RWPE2 (cell line): ENCODE results near the gene CDC25A.

Experiments used
- ATAC-seq: fragments of 200-7000 bp; cut with Tn5 transposase; 3 replicates; pipeline ENCODE4 v1.9.1; 2021; ENCODE audit warnings: low read depth
- DNase-seq: peaks from one replicate; pipeline ENCODE4 v3.0.0-alpha.2; 2020; ENCODE audit warnings: low spot score
- H3K27ac ChIP-seq: fragments of 450-650 bp; 2 replicates; pipeline ENCODE4 v1.5.1; 2017; ENCODE audit warnings: mild to moderate bottlenecking; ENCODE audit not compliant: poor library complexity, severe bottlenecking
- H3K27me3 ChIP-seq: fragments of 250-450 bp; sonication (Bioruptor Pico); 2 replicates; pipeline ENCODE4 v1.5.1; 2021; ENCODE audit warnings: mild to moderate bottlenecking, moderate library complexity; ENCODE audit not compliant: insufficient read depth, poor library complexity, severe bottlenecking
- H3K36me3 ChIP-seq: fragments of 250-450 bp; sonication (Bioruptor Pico); 2 replicates; pipeline ENCODE4 v1.5.1; 2020; ENCODE audit warnings: low read depth, mild to moderate bottlenecking, moderate library complexity
- H3K4me1 ChIP-seq: fragments of 250-450 bp; sonication (Bioruptor Pico); 2 replicates; pipeline ENCODE4 v1.5.1; 2021; ENCODE audit warnings: mild to moderate bottlenecking, moderate library complexity; ENCODE audit not compliant: insufficient read depth, poor library complexity, severe bottlenecking
- H3K4me3 ChIP-seq: fragments of 250-450 bp; sonication (Bioruptor Pico); 2 replicates; pipeline ENCODE4 v1.5.1; 2021; ENCODE audit warnings: mild to moderate bottlenecking, moderate library complexity; ENCODE audit not compliant: severe bottlenecking
- H3K9me3 ChIP-seq: fragments of 250-450 bp; sonication (Bioruptor Pico); 2 replicates; pipeline ENCODE4 v1.5.1; 2021; ENCODE audit warnings: mild to moderate bottlenecking, moderate library complexity; ENCODE audit not compliant: severe bottlenecking
- TF ChIP-seq, protein P1 (sequence below): fragments of 450-650 bp; IDR thresholded peaks from one replicate; pipeline ENCODE4 v1.5.1; 2017; ENCODE audit warnings: mild to moderate bottlenecking, moderate library complexity; ENCODE audit not compliant: poor library complexity, severe bottlenecking

Gene CDC25A

DNA sequence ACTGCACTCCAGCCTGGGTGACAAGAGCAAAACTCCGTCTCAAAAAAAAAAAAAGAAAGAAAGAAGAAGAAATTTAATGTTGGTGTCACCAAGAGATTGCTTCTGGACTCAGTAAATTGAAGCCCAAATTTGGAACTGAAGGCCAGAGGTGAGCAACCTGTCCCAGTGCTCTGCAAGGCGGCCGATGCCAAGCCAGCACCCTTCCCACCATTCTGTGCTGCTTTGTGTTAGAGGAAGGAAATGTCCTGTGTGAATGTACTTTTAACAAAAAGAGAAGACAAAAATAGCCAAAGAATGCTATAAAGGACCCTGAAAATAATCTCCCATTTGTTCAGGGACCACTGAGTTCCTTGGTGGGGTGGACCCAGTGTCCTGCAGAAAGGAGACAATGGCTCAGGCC is 44.6 kb downstream of the CDC25A start:
- Histone ChIP-seq H3K27me3 (no peaks in the 10 kb centered on the region), H3K9me3 (no peaks in the 10 kb centered on the region), H3K27ac (no peak overlapping the region), H3K4me1 (no peaks in the 10 kb centered on the region), H3K4me3 (no peak overlapping the region), H3K36me3 (no peaks in the 10 kb centered on the region)
- ATAC-seq (no peak), DNase-seq (no peak)
- TF ChIP-seq, protein P1, sequence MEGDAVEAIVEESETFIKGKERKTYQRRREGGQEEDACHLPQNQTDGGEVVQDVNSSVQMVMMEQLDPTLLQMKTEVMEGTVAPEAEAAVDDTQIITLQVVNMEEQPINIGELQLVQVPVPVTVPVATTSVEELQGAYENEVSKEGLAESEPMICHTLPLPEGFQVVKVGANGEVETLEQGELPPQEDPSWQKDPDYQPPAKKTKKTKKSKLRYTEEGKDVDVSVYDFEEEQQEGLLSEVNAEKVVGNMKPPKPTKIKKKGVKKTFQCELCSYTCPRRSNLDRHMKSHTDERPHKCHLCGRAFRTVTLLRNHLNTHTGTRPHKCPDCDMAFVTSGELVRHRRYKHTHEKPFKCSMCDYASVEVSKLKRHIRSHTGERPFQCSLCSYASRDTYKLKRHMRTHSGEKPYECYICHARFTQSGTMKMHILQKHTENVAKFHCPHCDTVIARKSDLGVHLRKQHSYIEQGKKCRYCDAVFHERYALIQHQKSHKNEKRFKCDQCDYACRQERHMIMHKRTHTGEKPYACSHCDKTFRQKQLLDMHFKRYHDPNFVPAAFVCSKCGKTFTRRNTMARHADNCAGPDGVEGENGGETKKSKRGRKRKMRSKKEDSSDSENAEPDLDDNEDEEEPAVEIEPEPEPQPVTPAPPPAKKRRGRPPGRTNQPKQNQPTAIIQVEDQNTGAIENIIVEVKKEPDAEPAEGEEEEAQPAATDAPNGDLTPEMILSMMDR, result no peak

DNA sequence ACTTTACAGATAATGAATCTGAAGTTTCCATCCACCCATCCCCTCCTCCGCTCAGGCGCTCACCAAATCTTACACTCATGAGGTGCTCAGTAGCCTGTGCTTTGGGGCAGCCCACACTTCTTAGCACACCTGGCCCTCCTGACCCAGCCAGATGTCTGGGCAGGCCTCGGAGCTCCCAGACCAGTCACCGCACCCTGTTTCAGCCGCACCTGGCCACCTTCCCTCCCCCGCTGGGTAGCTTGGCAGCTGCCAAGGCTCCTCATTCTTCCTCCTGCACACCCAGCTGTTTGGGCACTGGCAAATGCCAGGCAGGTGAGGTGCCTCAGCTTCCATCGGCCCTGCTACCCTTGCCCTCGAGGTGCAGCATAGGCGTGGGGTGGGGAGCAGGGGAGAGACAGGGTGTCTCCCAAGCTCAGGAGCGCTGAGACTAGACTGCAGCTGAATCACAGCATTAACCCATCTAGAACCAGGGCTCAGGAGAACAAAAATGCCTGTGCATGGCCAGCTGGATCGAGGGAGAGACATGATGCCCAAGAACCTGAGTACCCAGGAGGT is 45.8 kb downstream of the CDC25A start:
- no peak overlapping the region for H3K27ac ChIP-seq

GRCh38 chr3:48141604-48142137 is 46.5 kb downstream of the CDC25A start:
- TF ChIP-seq, protein P1, result no peak
- H3K4me1 ChIP-seq, result no peaks in the 10 kb centered on the region

More for the DNA sequence above, 45.8 kb downstream of the CDC25A start:
- TF ChIP-seq, protein P1, result no peak
- no peaks in the 10 kb centered on the region for H3K9me3 ChIP-seq
- no peaks in the 10 kb centered on the region for H3K4me1 ChIP-seq
- H3K4me3 ChIP-seq, result no peak overlapping the region
- ATAC-seq, result peak; percentile 81
- DNase-seq, result no peak
- H3K27me3 ChIP-seq, result no peaks in the 10 kb centered on the region
- H3K36me3 ChIP-seq, result no peaks in the 10 kb centered on the region

GRCh38 chr3:48140936-48141603 is 47.1 kb downstream of the CDC25A start:
- DNase-seq, result no peak
- no peak overlapping the region for H3K27ac ChIP-seq
- H3K36me3 ChIP-seq, result no peaks in the 10 kb centered on the region
- H3K4me3 ChIP-seq, result no peak overlapping the region
- H3K9me3 ChIP-seq, result no peaks in the 10 kb centered on the region
- TF ChIP-seq, protein P1, result no peak
- no peaks in the 10 kb centered on the region for H3K4me1 ChIP-seq
- no peaks in the 10 kb centered on the region for H3K27me3 ChIP-seq
- no peak for ATAC-seq

More at GRCh38 chr3:48141604-48142137, 46.5 kb downstream of the CDC25A start:
- H3K27ac ChIP-seq, result no peak overlapping the region
- no peaks in the 10 kb centered on the region for H3K27me3 ChIP-seq
- H3K9me3 ChIP-seq, result no peaks in the 10 kb centered on the region
- no peaks in the 10 kb centered on the region for H3K36me3 ChIP-seq
- peak; percentile 43; the same call in 1 of the 3 replicates for ATAC-seq
- DNase-seq, result no peak
- H3K4me3 ChIP-seq, result no peak overlapping the region

DNA sequence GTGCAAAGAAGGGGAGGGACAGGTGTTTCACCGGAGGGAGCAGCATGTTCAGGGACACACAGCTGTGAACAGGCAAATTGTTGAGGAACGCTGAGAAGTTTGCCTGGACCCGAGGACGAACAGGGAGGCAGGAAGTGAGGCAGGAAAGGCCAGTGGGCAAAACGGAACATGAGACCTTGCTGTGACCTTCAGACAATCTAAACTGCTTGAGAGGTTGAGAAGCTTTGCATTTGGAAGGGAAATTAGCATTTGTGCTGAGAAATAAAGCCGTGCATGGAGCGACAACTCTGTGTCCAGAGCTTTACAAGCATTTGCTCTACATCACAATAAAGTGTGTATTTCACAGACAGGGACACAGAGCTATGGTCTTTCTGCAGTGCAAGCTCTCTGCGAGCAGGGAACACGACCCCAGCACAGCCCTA is 47.9 kb downstream of the CDC25A start:
- TF ChIP-seq, protein P1, result no peak
- Histone ChIP-seq H3K36me3 (no peaks in the 10 kb centered on the region), H3K9me3 (no peaks in the 10 kb centered on the region), H3K4me3 (no peak overlapping the region), H3K4me1 (no peaks in the 10 kb centered on the region), H3K27ac (no peak overlapping the region), H3K27me3 (no peaks in the 10 kb centered on the region)
- no peak for ATAC-seq
- no peak for DNase-seq
